Fibroblast of lung (primary cell): ENCODE measurements around the gene CAPN2.

Experiments used
- CTCF ChIP-seq, 2 donors: IDR thresholded peaks in 1 of 2; conservative IDR thresholded peaks in 1 of 2; 1 replicate in 1 of 2; 2 replicates in 1 of 2; pipeline ENCODE4 v1.5.1; 2011 to 2012; ENCODE audit warnings: low read length in 2 of 2, control low read depth in 1 of 2, inconsistent platforms in 1 of 2, low read depth in 1 of 2, mild to moderate bottlenecking in 1 of 2
- EZH2 ChIP-seq: IDR thresholded peaks from 2 replicates; pipeline ENCODE4 v1.5.1; 2012; ENCODE audit warnings: low read length, control low read depth, mild to moderate bottlenecking; ENCODE audit errors: missing control alignments

GRCh38 chr1:223741861-223742260 lies 29.5 kb downstream of the CAPN2 start:
- TF ChIP-seq CTCF (conservative IDR thresholded peaks at IDR 0.05 in 1 of 2, IDR thresholded peaks at IDR 0.05 in 1 of 2; ENCODE audit: low read depth in 1 of 2, low read length in 2 of 2) (no peak), EZH2 (no peak)
